H9 (cell line): ENCODE results near the gene SPRED1. TPM values are rescaled to one million over a fixed set of nuclear protein-coding genes. Genes with fewer than 3 reads are reported as not detected.

ENCODE experiments used
- DNase-seq: peaks from one replicate; pipeline ENCODE4 v3.0.0-alpha.2; 2017
- H2AFZ ChIP-seq: one replicate; pipeline ENCODE4 v1.6.1; 2013; ENCODE audit warnings: mild to moderate bottlenecking, low read length, control low read depth, moderate library complexity
- H2AK5ac ChIP-seq: 2 replicates; pipeline ENCODE4 v1.6.1; 2013; ENCODE audit warnings: low read length, control low read depth, mixed read lengths; ENCODE audit not compliant: insufficient read length
- H2BK120ac ChIP-seq: one replicate; pipeline ENCODE4 v1.6.1; 2013; ENCODE audit warnings: low read depth, mild to moderate bottlenecking, low read length, control low read depth, inconsistent platforms; ENCODE audit not compliant: poor library complexity, severe bottlenecking
- H2BK12ac ChIP-seq: 2 replicates; pipeline ENCODE4 v1.6.1; 2013; ENCODE audit warnings: low read length, control low read depth, mixed read lengths, low read depth; ENCODE audit not compliant: insufficient read length
- H2BK15ac ChIP-seq: 2 replicates; pipeline ENCODE4 v1.6.1; 2013; ENCODE audit warnings: low read depth, low read length, control low read depth
- H2BK20ac ChIP-seq: one replicate; pipeline ENCODE4 v1.6.1; 2013; ENCODE audit warnings: low read depth, mild to moderate bottlenecking, low read length, control low read depth, inconsistent platforms; ENCODE audit not compliant: poor library complexity, severe bottlenecking
- H2BK5ac ChIP-seq: 2 replicates; pipeline ENCODE4 v1.6.1; 2013; ENCODE audit warnings: low read length, control low read depth, mixed read lengths; ENCODE audit not compliant: insufficient read length
- H3K14ac ChIP-seq: 2 replicates; pipeline ENCODE4 v1.6.1; 2013; ENCODE audit warnings: low read length, control low read depth; ENCODE audit not compliant: insufficient read depth
- H3K18ac ChIP-seq: 2 replicates; pipeline ENCODE4 v1.6.1; 2013; ENCODE audit warnings: low read depth, mild to moderate bottlenecking, mixed read lengths, low read length, control low read depth; ENCODE audit not compliant: insufficient read length
- H3K23ac ChIP-seq: 2 replicates; pipeline ENCODE4 v1.6.1; 2013; ENCODE audit warnings: low read length, control low read depth, mixed read lengths, low read depth; ENCODE audit not compliant: insufficient read length
- H3K23me2 ChIP-seq: 2 replicates; pipeline ENCODE4 v1.6.1; 2013; ENCODE audit warnings: low read depth, mild to moderate bottlenecking, mixed read lengths, low read length, control low read depth; ENCODE audit not compliant: insufficient read length, poor library complexity, severe bottlenecking
- H3K27ac ChIP-seq: 2 replicates; pipeline ENCODE4 v1.5.1; 2013; ENCODE audit warnings: low read length, control low read depth, mixed read lengths, low read depth; ENCODE audit not compliant: insufficient read length
- H3K27me3 ChIP-seq: 2 replicates; pipeline ENCODE4 v1.6.1; 2013; ENCODE audit warnings: low read length, control low read depth, inconsistent platforms; ENCODE audit not compliant: insufficient read depth
- H3K4ac ChIP-seq: 2 replicates; pipeline ENCODE4 v1.6.1; 2013; ENCODE audit warnings: low read depth, mild to moderate bottlenecking, control low read depth, inconsistent platforms, low read length, moderate library complexity
- H3K4me1 ChIP-seq: 2 replicates; pipeline ENCODE4 v1.6.1; 2013; ENCODE audit warnings: low read length, control low read depth, inconsistent platforms; ENCODE audit not compliant: insufficient read depth
- H3K4me2 ChIP-seq: 2 replicates; pipeline ENCODE4 v1.6.1; 2013; ENCODE audit warnings: low read length, control low read depth, mixed read lengths; ENCODE audit not compliant: insufficient read length, insufficient read depth
- H3K56ac ChIP-seq: 2 replicates; pipeline ENCODE4 v1.6.1; 2013; ENCODE audit warnings: low read depth, mild to moderate bottlenecking, mixed read lengths, low read length, control low read depth; ENCODE audit not compliant: insufficient read length
- H3K79me1 ChIP-seq: 2 replicates; pipeline ENCODE4 v1.6.1; 2013; ENCODE audit warnings: low read depth, mild to moderate bottlenecking, moderate library complexity, low read length, control low read depth, inconsistent platforms; ENCODE audit not compliant: insufficient read depth, poor library complexity, severe bottlenecking
- H3K79me2 ChIP-seq: 2 replicates; pipeline ENCODE4 v1.6.1; 2013; ENCODE audit warnings: low read length, control low read depth, inconsistent platforms; ENCODE audit not compliant: insufficient read depth
- H3K9ac ChIP-seq: 2 replicates; pipeline ENCODE4 v1.6.1; 2013; ENCODE audit warnings: low read length, control low read depth, mixed read lengths; ENCODE audit not compliant: insufficient read length; ENCODE audit errors: extremely low read depth
- H3K9me3 ChIP-seq: one replicate; pipeline ENCODE4 v1.6.1; 2013; ENCODE audit warnings: low read depth, low read length, inconsistent platforms; ENCODE audit not compliant: control insufficient read depth
- H3T11ph ChIP-seq: one replicate; pipeline ENCODE4 v1.6.1; 2013; ENCODE audit warnings: mild to moderate bottlenecking, low read length, control low read depth, inconsistent platforms
- H4K20me1 ChIP-seq: one replicate; pipeline ENCODE4 v1.6.1; 2013; ENCODE audit not compliant: control insufficient read depth, insufficient read length, insufficient read depth
- H4K5ac ChIP-seq: 2 replicates; pipeline ENCODE4 v1.6.1; 2013; ENCODE audit warnings: low read depth, mild to moderate bottlenecking, mixed read lengths, low read length, control low read depth; ENCODE audit not compliant: insufficient read length
- H4K8ac ChIP-seq: replicated peaks from 2 replicates; pipeline ENCODE4 v1.6.1; 2013; ENCODE audit warnings: low read length, control low read depth, mixed read lengths, low read depth; ENCODE audit not compliant: insufficient read length
- H4K91ac ChIP-seq: 2 replicates; pipeline ENCODE4 v1.6.1; 2013; ENCODE audit warnings: low read depth, mild to moderate bottlenecking, moderate library complexity, mixed read lengths, low read length, control low read depth; ENCODE audit not compliant: insufficient read length
- H3K27ac Mint-ChIP-seq, 3 experiments: 2 replicates in 2 of 3; 3 replicates in 1 of 3; pipeline ENCODE4 v1.8.0; 2020 to 2021; ENCODE audit warnings: mixed read lengths in 3 of 3, mild to moderate bottlenecking in 1 of 3, moderate library complexity in 1 of 3
- H3K27me3 Mint-ChIP-seq: 2 replicates; pipeline ENCODE4 v1.8.0; 2021; ENCODE audit warnings: low read depth, mild to moderate bottlenecking, moderate library complexity, mixed read lengths
- H3K36me3 Mint-ChIP-seq, 3 experiments: 2 replicates in 2 of 3; 3 replicates in 1 of 3; pipeline ENCODE4 v1.8.0; 2020 to 2021; ENCODE audit warnings: low read depth in 3 of 3, mixed read lengths in 3 of 3; ENCODE audit not compliant: insufficient read depth in 1 of 3
- H3K4me1 Mint-ChIP-seq, 2 experiments: 2 replicates each; pipeline ENCODE4 v1.8.0; 2020; ENCODE audit warnings: mixed read lengths in 2 of 2
- H3K4me3 Mint-ChIP-seq, 2 experiments: 2 replicates in 1 of 2; 3 replicates in 1 of 2; pipeline ENCODE4 v1.8.0; 2020 to 2021; ENCODE audit warnings: mild to moderate bottlenecking in 2 of 2, mixed read lengths in 2 of 2, moderate library complexity in 1 of 2
- H3K9me3 Mint-ChIP-seq, 2 experiments: 2 replicates in 1 of 2; 3 replicates in 1 of 2; pipeline ENCODE4 v1.8.0; 2020; ENCODE audit warnings: mild to moderate bottlenecking in 2 of 2, mixed read lengths in 2 of 2, moderate library complexity in 1 of 2
- WGBS: extraction: QIAGEN DNeasy Blood & Tissue Kit; methylation state at CpG from one replicate; pipeline ENCODE4 v1.1.7; 2013; ENCODE audit warnings: missing lambda C conversion rate, low lambda C conversion rate, mixed read lengths; ENCODE audit not compliant: insufficient read length; ENCODE audit errors: extremely low coverage; 5-methylcytosine and 5-hydroxymethylcytosine counted together
- total RNA-seq: library from RNA; stranded (reverse); gene quantifications from 2 replicates; pipeline ENCODE4 v1.2.1, GENCODE V29; 2021
- TF ChIP-seq, protein P1 (sequence below): fragments of 200-600 bp; sonication (generic); conservative IDR thresholded peaks from 3 replicates; pipeline ENCODE4 v1.8.0; 2021; ENCODE audit warnings: antibody characterized with exemption, mild to moderate bottlenecking

SPRED1 gene
- total RNA-seq, 1 experiment from 2014 or later, result 41.0 TPM

DNA sequence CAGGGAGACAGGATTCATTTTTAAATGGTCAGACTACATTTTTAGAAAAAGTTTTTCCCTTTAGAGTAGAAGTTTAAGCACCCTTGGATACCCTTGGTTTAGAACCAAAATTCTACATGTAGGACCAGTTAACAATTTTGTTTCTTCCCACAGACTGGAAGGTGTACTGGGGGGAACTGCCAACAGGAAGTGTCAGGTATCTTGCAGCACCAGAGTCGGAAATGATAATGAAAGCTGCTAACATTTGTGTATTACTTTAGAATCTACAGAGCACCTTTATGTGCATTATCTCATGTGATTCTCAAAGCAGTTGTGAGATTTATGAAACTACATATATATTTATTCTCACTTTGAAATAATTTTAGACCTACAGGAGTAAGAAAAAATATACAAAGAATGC lies 21.5 kb downstream of the SPRED1 start:
- no peaks in the 10 kb centered on the region for H3K27me3 ChIP-seq
- H3K27ac Mint-ChIP-seq, result no peak overlapping the region; a peak in 1 of 7 replicates
- no peak for DNase-seq
- H3K36me3 Mint-ChIP-seq, result peaks cover 6 to 17% (median 10%) of the 10 kb centered on the region in 3 experiments; a peak in 6 of 7 replicates
- no peaks in the 10 kb centered on the region for H4K20me1 ChIP-seq
- H3K4me3 Mint-ChIP-seq, result no peak overlapping the region
- H3K4me1 Mint-ChIP-seq, result peaks cover 18 to 21% of the 10 kb centered on the region in 2 experiments
- no peak overlapping the region for H4K8ac ChIP-seq
- H3K9me3 Mint-ChIP-seq, result no peaks in the 10 kb centered on the region; a peak in 2 of 5 replicates
- no peak overlapping the region for H3K27ac ChIP-seq
- H2AFZ ChIP-seq, result no peak overlapping the region
- H3K9me3 ChIP-seq, result no peaks in the 10 kb centered on the region
- H3K23me2 ChIP-seq, result no peaks in the 10 kb centered on the region
- no peak overlapping the region for H3K4ac ChIP-seq
- H2BK5ac ChIP-seq, result no peak overlapping the region
- H4K5ac ChIP-seq, result no peak overlapping the region
- no peak overlapping the region for H3K23ac ChIP-seq
- H3K79me1 ChIP-seq, result peaks cover 2% of the 10 kb centered on the region
- peaks cover 62% of the 10 kb centered on the region for H3K79me2 ChIP-seq
- H2AK5ac ChIP-seq, result no peak overlapping the region
- no peak overlapping the region for H3K14ac ChIP-seq
- TF ChIP-seq, protein P1, sequence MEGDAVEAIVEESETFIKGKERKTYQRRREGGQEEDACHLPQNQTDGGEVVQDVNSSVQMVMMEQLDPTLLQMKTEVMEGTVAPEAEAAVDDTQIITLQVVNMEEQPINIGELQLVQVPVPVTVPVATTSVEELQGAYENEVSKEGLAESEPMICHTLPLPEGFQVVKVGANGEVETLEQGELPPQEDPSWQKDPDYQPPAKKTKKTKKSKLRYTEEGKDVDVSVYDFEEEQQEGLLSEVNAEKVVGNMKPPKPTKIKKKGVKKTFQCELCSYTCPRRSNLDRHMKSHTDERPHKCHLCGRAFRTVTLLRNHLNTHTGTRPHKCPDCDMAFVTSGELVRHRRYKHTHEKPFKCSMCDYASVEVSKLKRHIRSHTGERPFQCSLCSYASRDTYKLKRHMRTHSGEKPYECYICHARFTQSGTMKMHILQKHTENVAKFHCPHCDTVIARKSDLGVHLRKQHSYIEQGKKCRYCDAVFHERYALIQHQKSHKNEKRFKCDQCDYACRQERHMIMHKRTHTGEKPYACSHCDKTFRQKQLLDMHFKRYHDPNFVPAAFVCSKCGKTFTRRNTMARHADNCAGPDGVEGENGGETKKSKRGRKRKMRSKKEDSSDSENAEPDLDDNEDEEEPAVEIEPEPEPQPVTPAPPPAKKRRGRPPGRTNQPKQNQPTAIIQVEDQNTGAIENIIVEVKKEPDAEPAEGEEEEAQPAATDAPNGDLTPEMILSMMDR, result no peak
- no peak overlapping the region for H2BK120ac ChIP-seq
- H3K4me2 ChIP-seq, result no peak overlapping the region
- no CpG with 5 or more reads among the region's 1 CpG for WGBS
- no peak overlapping the region for H3K9ac ChIP-seq
- H2BK20ac ChIP-seq, result no peak overlapping the region
- no peak overlapping the region for H2BK12ac ChIP-seq
- H3T11ph ChIP-seq, result no peak overlapping the region
- H3K56ac ChIP-seq, result no peak overlapping the region
- H3K18ac ChIP-seq, result no peak overlapping the region
- no peak overlapping the region for H2BK15ac ChIP-seq
- H4K91ac ChIP-seq, result no peak overlapping the region
- no peaks in the 10 kb centered on the region for H3K27me3 Mint-ChIP-seq
- no peaks in the 10 kb centered on the region for H3K4me1 ChIP-seq
